ENCODE measurements around the gene DCAF11. TPM values are rescaled to one million over a fixed set of nuclear protein-coding genes. Genes with fewer than 3 reads are reported as not detected.

Gene DCAF11
- 10 to 100 TPM; 50.1 to 76.0 (median 54.4) TPM for total RNA-seq

GRCh38 chr14:24114532-24115421 lies at the start of gene DCAF11, which contains the start of gene NRL:
TSS of gene DCAF11 (plus strand) at chr14:24114777. CDS start at chr14:24115595, 818 bp downstream.
TSS of gene NRL (minus strand) at chr14:24114949. CDS start at chr14:24082848, 32,101 bp downstream.
- ATAC-seq (ENCODE audit: low FRiP score) = peak; percentile 97
- peak; percentile 92 for DNase-seq (ENCODE audit: low spot score)
- TF ChIP-seq CTCF (IDR thresholded peaks at IDR 0.05) = no peak

- ATAC-seq (ENCODE audit: low FRiP score) = no peak
- DNase-seq (ENCODE audit: low spot score) = no peak
- TF ChIP-seq CTCF (IDR thresholded peaks at IDR 0.05) = no peak
Observed at GRCh38 chr14:24064856-24065255, 49.7 kb upstream of the DCAF11 start.

DNA sequence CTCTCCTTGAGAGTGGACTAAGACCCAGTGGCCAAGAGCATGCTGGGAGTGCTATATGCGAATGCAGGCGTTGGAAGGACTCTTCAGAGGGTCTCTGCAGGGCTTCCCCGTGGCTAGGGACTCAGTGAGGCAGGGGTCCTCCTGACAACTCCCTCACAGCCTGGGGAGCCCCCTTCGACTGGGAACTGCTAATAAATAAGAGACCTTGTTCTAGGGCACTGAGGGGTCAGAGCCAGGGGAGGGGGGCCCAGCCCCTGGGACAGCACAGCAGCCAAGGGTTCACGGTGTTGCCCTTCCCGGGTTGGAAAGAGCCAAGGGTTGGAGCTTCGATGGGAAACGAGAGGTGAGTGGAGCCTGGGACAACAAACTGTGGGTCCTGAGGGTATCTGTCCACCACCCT lies 49.2 kb upstream of the DCAF11 start:
- TF ChIP-seq CTCF (IDR thresholded peaks at IDR 0.05) = no peak
- ATAC-seq (ENCODE audit: low FRiP score) = no peak
- no peak for DNase-seq (ENCODE audit: low spot score)

- no peak for ATAC-seq (ENCODE audit: low FRiP score)
- TF ChIP-seq CTCF (IDR thresholded peaks at IDR 0.05) = no peak
- no peak for DNase-seq (ENCODE audit: low spot score)
Observed at GRCh38 chr14:24066496-24067132, 48.0 kb upstream of the DCAF11 start.

GRCh38 chr14:24067133-24068082 lies 47.2 kb upstream of the DCAF11 start:
- ATAC-seq (ENCODE audit: low FRiP score) (no peak), DNase-seq (ENCODE audit: low spot score) (no peak)
- no peak for TF ChIP-seq CTCF (IDR thresholded peaks at IDR 0.05)

DNA sequence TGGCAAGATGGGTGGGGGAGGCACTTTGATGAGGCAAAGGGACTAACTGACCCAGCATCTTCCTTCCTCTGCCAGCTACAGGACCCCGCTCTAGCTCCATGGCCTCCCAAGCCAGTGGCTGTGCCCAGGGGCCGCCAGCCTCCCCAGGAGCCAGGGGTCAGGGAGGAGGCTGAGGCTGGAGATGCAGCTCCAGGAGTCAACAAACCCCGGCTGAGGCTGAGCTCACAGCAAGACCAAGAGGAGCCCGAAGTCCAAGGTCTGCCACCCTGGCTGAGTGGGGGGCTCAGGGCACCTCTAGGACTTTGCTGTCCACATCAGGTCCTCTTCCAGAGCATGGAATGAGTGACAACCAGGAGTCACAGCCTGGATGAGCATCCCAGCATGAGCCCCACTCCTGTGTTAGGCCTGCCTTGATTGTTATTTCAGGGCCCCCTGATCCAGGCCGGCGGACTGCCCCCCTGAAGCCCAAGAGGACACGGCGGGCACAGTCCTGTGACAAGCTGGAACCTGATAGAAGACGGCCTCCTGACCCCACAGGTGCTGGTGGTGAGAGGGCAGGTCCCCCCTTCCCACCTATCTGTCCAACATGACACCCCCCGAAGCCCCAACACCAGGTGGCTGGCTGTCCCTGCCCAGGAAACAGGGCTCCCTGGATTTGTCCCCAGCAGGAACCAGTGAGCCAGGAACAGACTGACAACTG lies 45.7 kb upstream of the DCAF11 start:
- no peak for TF ChIP-seq CTCF (IDR thresholded peaks at IDR 0.05)
- no peak for ATAC-seq (ENCODE audit: low FRiP score)

More for the DNA sequence above, 45.7 kb upstream of the DCAF11 start:
- DNase-seq (ENCODE audit: low spot score) = no peak

Measured in omental fat pad (tissue), 4 donors.